ENCODE results near the gene PREX1. TPM values are rescaled to one million over a fixed set of nuclear protein-coding genes. Genes with fewer than 3 reads are reported as not detected.
A peak's percentile ranks its signal among the peaks of the same experiment; 100 is the strongest.

The PREX1 gene
- total RNA-seq, 4 donors from 2014 or later, result 9.9 to 150 (median 18.4) TPM

DNA sequence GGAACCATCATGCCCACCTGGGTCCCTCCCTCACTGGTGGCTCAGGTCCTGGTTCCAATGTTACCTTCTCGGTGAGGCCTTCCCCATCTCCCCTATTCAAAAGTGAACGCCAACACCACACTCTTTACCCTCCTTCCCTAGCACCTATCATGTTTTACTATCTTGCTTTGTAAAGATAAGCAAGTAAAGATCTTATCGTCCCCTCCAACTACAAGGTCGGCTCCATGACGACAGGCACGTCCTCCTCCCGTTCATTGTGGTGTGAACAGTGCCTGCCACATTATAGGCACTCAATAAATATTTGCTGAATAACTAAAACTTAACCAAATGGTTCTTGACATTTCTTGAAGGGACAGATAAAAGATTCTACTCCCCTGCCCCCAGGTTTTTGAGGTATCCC lies 147.1 kb downstream of the PREX1 start:
- H3K4me3 ChIP-seq, result no peak overlapping the region
- no peak overlapping the region for H3K27ac ChIP-seq
- H3K36me3 ChIP-seq, result peaks cover 0 to 13% (median 0%) of the 10 kb centered on the region in 3 donors
- TF ChIP-seq CTCF (IDR thresholded peaks at IDR 0.05) (no peak), POLR2A (IDR thresholded peaks at IDR 0.05) (no peak)
- no peaks in the 10 kb centered on the region for H3K27me3 ChIP-seq
- H3K9me3 ChIP-seq, result no peaks in the 10 kb centered on the region
- no peak for DNase-seq
- H3K4me1 ChIP-seq, result peaks cover 0 to 44% (median 7%) of the 10 kb centered on the region in 4 donors

GRCh38 chr20:48679599-48679998 lies 148.2 kb downstream of the PREX1 start:
- H3K36me3 ChIP-seq, result peaks cover 0 to 16% (median 0%) of the 10 kb centered on the region in 3 donors
- no peak overlapping the region for H3K27ac ChIP-seq
- DNase-seq, result peak; percentile 58 to 84 (median 75)

DNA sequence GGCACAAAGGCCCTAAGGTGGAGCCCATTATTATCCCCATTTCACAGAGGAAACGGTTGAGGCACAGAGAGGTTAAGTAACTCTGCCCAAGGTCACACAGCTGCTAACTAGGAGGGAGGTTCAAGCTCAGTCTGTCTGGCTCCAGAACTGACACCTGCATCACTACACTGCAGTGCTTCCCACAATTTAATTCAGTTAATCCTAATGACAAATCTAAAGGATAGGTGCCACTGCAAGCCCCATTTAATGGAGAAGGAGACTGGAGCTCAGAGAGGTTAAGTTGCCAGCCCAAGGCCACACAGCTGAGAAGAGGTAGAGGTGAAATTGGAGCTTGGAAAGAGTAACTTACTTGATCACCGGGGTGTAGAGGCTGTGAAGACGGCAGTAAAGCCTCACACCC lies 148.8 kb downstream of the PREX1 start:
- Histone ChIP-seq H3K9me3 (no peaks in the 10 kb centered on the region), H3K36me3 (peaks cover 0 to 16% (median 0%) of the 10 kb centered on the region in 3 donors)
- no peak for TF ChIP-seq POLR2A (IDR thresholded peaks at IDR 0.05)
- no peak for TF ChIP-seq CTCF (IDR thresholded peaks at IDR 0.05)

More at GRCh38 chr20:48679599-48679998, 148.2 kb downstream of the PREX1 start:
- Histone ChIP-seq H3K27me3 (no peaks in the 10 kb centered on the region), H3K4me1 (peaks cover 0 to 35% (median 7%) of the 10 kb centered on the region in 4 donors), H3K9me3 (no peaks in the 10 kb centered on the region), H3K4me3 (no peak overlapping the region)
- TF ChIP-seq POLR2A (IDR thresholded peaks at IDR 0.05) (no peak), CTCF (IDR thresholded peaks at IDR 0.05) (no peak)

DNA sequence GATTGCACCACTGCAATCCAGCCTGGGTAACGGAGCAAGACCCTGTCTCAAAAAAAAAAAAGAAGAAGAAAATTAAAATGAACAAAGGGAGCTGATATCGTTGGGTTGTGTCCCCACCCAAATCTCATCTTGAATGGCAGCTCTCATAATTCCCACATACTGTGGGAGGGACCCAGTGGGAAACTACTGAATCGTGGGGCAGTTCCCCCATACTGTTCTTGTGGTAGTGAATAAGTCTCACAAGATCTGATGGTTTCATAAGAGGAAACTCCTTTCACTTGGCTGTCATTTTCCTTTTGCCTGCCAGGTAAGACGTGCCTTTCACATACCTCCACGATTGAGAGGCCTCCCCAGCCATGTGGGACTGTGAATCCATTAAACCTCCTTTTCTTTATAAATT lies 149.4 kb downstream of the PREX1 start:
- TF ChIP-seq CTCF (IDR thresholded peaks at IDR 0.05) (no peak), POLR2A (IDR thresholded peaks at IDR 0.05) (no peak)
- no peak for DNase-seq
- peaks cover 0 to 16% (median 0%) of the 10 kb centered on the region in 3 donors for H3K36me3 ChIP-seq

More for the DNA sequence above, 148.8 kb downstream of the PREX1 start:
- no peaks in the 10 kb centered on the region for H3K27me3 ChIP-seq
- no peak overlapping the region for H3K4me3 ChIP-seq
- H3K27ac ChIP-seq, result no peak overlapping the region
- H3K4me1 ChIP-seq, result peaks cover 0 to 30% (median 7%) of the 10 kb centered on the region in 4 donors
- DNase-seq, result no peak

GRCh38 chr20:48676795-48677460 lies 150.9 kb downstream of the PREX1 start:
- no peak for DNase-seq
- Histone ChIP-seq H3K27me3 (no peaks in the 10 kb centered on the region), H3K4me3 (no peak overlapping the region), H3K27ac (no peak overlapping the region), H3K9me3 (no peaks in the 10 kb centered on the region), H3K36me3 (peaks cover 0 to 16% (median 0%) of the 10 kb centered on the region in 3 donors), H3K4me1 (peaks cover 0 to 9% (median 0%) of the 10 kb centered on the region in 4 donors)
- TF ChIP-seq CTCF (IDR thresholded peaks at IDR 0.05) (no peak), POLR2A (IDR thresholded peaks at IDR 0.05) (no peak)

More for the DNA sequence above, 149.4 kb downstream of the PREX1 start:
- Histone ChIP-seq H3K27me3 (no peaks in the 10 kb centered on the region), H3K4me1 (peaks cover 0 to 24% (median 6%) of the 10 kb centered on the region in 4 donors), H3K9me3 (no peaks in the 10 kb centered on the region), H3K27ac (no peak overlapping the region), H3K4me3 (no peak overlapping the region)
